ENCODE measurements around the gene PSMB3.

Gene PSMB3

GRCh38 chr17:38798614-38799500 lies 46.3 kb downstream of the PSMB3 start:
- DNase-seq = no peak

GRCh38 chr17:38799501-38800236 lies 47.1 kb downstream of the PSMB3 start, which contains the start of gene PIP4K2B:
TSS of gene PIP4K2B (minus strand) at chr17:38799556. CDS start at chr17:38799424, 132 bp downstream.
- peak; percentile 97 for DNase-seq

GRCh38 chr17:38800237-38800760 lies 47.8 kb downstream of the PSMB3 start:
- DNase-seq = no peak

GRCh38 chr17:38809828-38810227 lies 57.3 kb downstream of the PSMB3 start:
- no peak for DNase-seq

All from T1000 (cell line).